Type B pancreatic cell (in vitro differentiated cells): ENCODE results near the gene PDE6A. TPM values are rescaled to one million over a fixed set of nuclear protein-coding genes. Genes with fewer than 3 reads are reported as not detected.

Experiments
- DNase-seq: peaks from one replicate; pipeline ENCODE4 v3.0.0; 2021; ENCODE audit warnings: mixed read lengths; ENCODE audit not compliant: unreplicated experiment; ENCODE audit errors: extremely low spot score
- H3K27ac Mint-ChIP-seq: 2 replicates; pipeline ENCODE4 v1.8.0; 2021; ENCODE audit warnings: mild to moderate bottlenecking, mixed read lengths
- H3K27me3 Mint-ChIP-seq: 2 replicates; pipeline ENCODE4 v1.8.0; 2021; ENCODE audit warnings: mixed read lengths
- H3K36me3 Mint-ChIP-seq: 2 replicates; pipeline ENCODE4 v1.8.0; 2021; ENCODE audit warnings: mixed read lengths
- H3K4me1 Mint-ChIP-seq: one replicate; pipeline ENCODE4 v1.8.0; 2021; ENCODE audit warnings: mixed read lengths; ENCODE audit not compliant: unreplicated experiment
- H3K4me3 Mint-ChIP-seq: 2 replicates; pipeline ENCODE4 v1.8.0; 2021; ENCODE audit warnings: mild to moderate bottlenecking, mixed read lengths
- H3K9me3 Mint-ChIP-seq: 2 replicates; pipeline ENCODE4 v1.8.0; 2021; ENCODE audit warnings: mixed read lengths
- total RNA-seq: library from RNA; stranded (reverse); gene quantifications from 2 replicates; pipeline ENCODE4 v1.2.1, GENCODE V29; 2021; ENCODE audit warnings: low replicate concordance
- TF ChIP-seq, protein P1 (sequence below): fragments of 200-600 bp; sonication (generic); conservative IDR thresholded peaks from 2 replicates; pipeline ENCODE4 v1.5.0; 2021; ENCODE audit warnings: antibody characterized with exemption, mild to moderate bottlenecking

Gene PDE6A
- total RNA-seq, 1 donor from 2014 or later = not detected

DNA sequence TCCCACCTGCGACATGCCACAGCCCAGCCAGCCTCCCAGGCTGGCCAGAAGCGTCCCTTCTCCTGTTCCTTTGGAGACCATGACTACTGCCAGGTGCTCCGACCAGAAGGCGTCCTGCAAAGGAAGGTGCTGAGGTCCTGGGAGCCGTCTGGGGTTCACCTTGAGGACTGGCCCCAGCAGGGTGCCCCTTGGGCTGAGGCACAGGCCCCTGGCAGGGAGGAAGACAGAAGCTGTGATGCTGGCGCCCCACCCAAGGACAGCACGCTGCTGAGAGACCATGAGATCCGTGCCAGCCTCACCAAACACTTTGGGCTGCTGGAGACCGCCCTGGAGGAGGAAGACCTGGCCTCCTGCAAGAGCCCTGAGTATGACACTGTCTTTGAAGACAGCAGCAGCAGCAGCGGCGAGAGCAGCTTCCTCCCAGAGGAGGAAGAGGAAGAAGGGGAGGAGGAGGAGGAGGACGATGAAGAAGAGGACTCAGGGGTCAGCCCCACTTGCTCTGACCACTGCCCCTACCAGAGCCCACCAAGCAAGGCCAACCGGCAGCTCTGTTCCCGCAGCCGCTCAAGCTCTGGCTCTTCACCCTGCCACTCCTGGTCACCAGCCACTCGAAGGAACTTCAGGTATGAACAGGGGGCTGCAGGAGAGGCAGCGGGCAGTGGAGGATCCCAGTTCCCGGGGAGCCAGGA, 108.0 kb downstream of the PDE6A start:
- no peaks in the 10 kb centered on the region for H3K9me3 Mint-ChIP-seq

DNA sequence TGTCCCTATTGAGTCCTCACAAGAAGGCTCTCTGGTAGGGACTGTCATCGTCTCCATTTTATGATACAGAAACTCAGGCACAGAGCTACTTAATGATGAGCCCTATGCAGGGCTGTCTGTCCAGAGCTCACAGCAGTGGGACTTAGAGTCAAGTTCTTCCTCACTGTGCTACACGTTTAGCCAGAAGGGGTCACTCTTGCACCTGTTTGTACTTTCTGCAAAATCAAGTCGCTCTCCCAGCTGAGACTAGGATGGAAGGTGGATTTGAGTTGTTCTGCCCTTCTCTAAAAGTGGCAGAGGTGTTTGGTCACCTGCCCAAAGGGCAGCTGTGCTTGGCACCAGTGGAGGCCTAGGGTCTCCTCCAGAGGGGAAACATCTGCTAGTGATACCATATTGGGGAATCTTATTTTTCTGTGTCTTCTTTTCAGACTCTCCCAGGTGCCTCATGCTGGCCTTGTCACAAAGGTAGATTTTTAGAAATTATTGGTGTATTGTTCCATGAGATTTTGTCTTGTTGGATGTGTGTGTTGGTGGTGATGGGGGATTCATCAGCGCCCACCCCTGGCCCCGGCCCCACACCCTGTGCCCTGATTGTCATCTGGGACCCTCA, 110.2 kb downstream of the PDE6A start:
- no peak for DNase-seq
- no peaks in the 10 kb centered on the region for H3K27me3 Mint-ChIP-seq

More for the DNA sequence above, 108.0 kb downstream of the PDE6A start:
- H3K4me3 Mint-ChIP-seq = no peak overlapping the region
- DNase-seq = no peak
- no peaks in the 10 kb centered on the region for H3K36me3 Mint-ChIP-seq
- peaks cover 23% of the 10 kb centered on the region for H3K4me1 Mint-ChIP-seq
- H3K27ac Mint-ChIP-seq = no peak overlapping the region
- TF ChIP-seq, protein P1, sequence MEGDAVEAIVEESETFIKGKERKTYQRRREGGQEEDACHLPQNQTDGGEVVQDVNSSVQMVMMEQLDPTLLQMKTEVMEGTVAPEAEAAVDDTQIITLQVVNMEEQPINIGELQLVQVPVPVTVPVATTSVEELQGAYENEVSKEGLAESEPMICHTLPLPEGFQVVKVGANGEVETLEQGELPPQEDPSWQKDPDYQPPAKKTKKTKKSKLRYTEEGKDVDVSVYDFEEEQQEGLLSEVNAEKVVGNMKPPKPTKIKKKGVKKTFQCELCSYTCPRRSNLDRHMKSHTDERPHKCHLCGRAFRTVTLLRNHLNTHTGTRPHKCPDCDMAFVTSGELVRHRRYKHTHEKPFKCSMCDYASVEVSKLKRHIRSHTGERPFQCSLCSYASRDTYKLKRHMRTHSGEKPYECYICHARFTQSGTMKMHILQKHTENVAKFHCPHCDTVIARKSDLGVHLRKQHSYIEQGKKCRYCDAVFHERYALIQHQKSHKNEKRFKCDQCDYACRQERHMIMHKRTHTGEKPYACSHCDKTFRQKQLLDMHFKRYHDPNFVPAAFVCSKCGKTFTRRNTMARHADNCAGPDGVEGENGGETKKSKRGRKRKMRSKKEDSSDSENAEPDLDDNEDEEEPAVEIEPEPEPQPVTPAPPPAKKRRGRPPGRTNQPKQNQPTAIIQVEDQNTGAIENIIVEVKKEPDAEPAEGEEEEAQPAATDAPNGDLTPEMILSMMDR = no peak
- no peaks in the 10 kb centered on the region for H3K27me3 Mint-ChIP-seq

DNA sequence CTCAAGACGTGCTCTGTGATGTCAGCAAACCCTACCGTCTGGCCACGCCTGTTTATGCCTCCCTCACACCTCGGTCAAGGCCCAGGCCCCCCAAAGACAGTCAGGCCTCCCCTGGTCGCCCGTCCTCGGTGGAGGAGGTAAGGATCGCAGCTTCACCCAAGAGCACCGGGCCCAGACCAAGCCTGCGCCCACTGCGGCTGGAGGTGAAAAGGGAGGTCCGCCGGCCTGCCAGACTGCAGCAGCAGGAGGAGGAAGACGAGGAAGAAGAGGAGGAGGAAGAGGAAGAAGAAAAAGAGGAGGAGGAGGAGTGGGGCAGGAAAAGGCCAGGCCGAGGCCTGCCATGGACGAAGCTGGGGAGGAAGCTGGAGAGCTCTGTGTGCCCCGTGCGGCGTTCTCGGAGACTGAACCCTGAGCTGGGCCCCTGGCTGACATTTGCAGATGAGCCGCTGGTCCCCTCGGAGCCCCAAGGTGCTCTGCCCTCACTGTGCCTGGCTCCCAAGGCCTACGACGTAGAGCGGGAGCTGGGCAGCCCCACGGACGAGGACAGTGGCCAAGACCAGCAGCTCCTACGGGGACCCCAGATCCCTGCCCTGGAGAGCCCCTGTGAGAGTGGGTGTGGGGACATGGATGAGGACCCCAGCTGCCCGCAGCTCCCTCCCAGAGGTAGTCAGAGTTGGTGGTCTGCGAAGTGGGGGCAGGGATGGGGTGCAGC, 111.3 kb downstream of the PDE6A start:
- H3K9me3 Mint-ChIP-seq = no peaks in the 10 kb centered on the region
- no peaks in the 10 kb centered on the region for H3K27me3 Mint-ChIP-seq
- H3K4me1 Mint-ChIP-seq = peaks cover 5% of the 10 kb centered on the region
- no peak overlapping the region for H3K27ac Mint-ChIP-seq
- H3K36me3 Mint-ChIP-seq = no peaks in the 10 kb centered on the region
- TF ChIP-seq, protein P1 = no peak
- H3K4me3 Mint-ChIP-seq = no peak overlapping the region
- DNase-seq = no peak

More for the DNA sequence above, 110.2 kb downstream of the PDE6A start:
- TF ChIP-seq, protein P1 = peak; percentile 87
- H3K36me3 Mint-ChIP-seq = no peaks in the 10 kb centered on the region
- H3K4me3 Mint-ChIP-seq = no peak overlapping the region
- H3K4me1 Mint-ChIP-seq = peaks cover 5% of the 10 kb centered on the region
- no peaks in the 10 kb centered on the region for H3K9me3 Mint-ChIP-seq
- H3K27ac Mint-ChIP-seq = no peak overlapping the region

DNA sequence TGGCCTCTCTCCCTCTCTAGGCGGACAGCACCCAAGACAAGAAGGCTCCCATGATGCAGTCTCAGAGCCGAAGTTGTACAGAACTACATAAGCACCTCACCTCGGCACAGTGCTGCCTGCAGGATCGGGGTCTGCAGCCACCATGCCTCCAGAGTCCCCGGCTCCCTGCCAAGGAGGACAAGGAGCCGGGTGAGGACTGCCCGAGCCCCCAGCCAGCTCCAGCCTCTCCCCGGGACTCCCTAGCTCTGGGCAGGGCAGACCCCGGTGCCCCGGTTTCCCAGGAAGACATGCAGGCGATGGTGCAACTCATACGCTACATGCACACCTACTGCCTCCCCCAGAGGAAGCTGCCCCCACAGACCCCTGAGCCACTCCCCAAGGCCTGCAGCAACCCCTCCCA, 112.0 kb downstream of the PDE6A start:
- TF ChIP-seq, protein P1 = no peak
- Mint-ChIP-seq H3K4me1 (peaks cover 5% of the 10 kb centered on the region), H3K9me3 (no peaks in the 10 kb centered on the region)

DNA sequence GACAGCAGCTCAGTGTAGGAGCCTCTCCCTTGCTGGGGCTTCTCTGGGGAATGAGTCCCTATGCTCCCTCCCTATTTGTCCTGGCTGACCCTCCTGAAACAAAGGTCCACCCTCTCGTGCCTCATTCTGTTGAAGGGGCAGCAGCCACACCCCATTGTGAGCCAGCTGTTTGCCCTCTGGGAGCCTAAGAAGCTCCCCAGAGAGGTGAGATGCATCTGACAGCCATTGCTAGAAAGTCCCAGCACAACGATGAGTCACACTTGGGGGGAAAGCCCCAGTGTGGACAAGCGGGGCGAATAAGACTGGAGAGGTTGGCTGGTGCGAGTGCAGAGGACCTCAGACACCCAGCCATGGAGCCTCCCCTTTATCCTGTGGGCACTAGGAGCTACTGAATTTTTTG, 113.1 kb downstream of the PDE6A start:
- Mint-ChIP-seq H3K9me3 (no peaks in the 10 kb centered on the region), H3K27me3 (no peaks in the 10 kb centered on the region), H3K4me3 (no peak overlapping the region), H3K4me1 (peaks cover 12% of the 10 kb centered on the region), H3K27ac (no peak overlapping the region), H3K36me3 (no peaks in the 10 kb centered on the region)
- TF ChIP-seq, protein P1 = no peak
- DNase-seq = no peak

More for the DNA sequence above, 112.0 kb downstream of the PDE6A start:
- H3K36me3 Mint-ChIP-seq = no peaks in the 10 kb centered on the region
- no peak for DNase-seq
- H3K4me3 Mint-ChIP-seq = no peak overlapping the region
- no peaks in the 10 kb centered on the region for H3K27me3 Mint-ChIP-seq
- no peak overlapping the region for H3K27ac Mint-ChIP-seq
